ENCODE measurements around the gene PPM1N. TPM values are rescaled to one million over a fixed set of nuclear protein-coding genes. Genes with fewer than 3 reads are reported as not detected.

The PPM1N gene
- polyA plus RNA-seq, 2 of the 4 experiments (the other 2 are of a cell fraction), result 9.2 to 10.5 TPM

- FAIRE-seq (no peak), ATAC-seq (peak in 1 of 2 experiments; percentile 19; a peak in 2 of 6 replicates), DNase-seq (ENCODE audit: low read depth in 1 of 2, low spot score in 1 of 2) (peak; percentile 96 to 98)
- POLR2A ChIA-PET, result interaction anchor here (0.5 to 3.5 kb wide), 11 partner anchors 10 to 697 kb away, joined by 3 to 40 read pairs (median 8); partner anchors contain the start of genes ERCC1 and PPM1N
- Histone ChIP-seq H3K4me3 (peak within 1 kb of the TSS; percentile 58), H3K4me2 (peak within 1 kb of the TSS; percentile 96), H3K27ac (peak within 1 kb of the TSS; percentile 54 to 86), H3K9me3 (no peaks in the 10 kb centered on the region), H3K4me1 (peaks cover 24% of the 10 kb centered on the region)
- WGBS (ENCODE audit: missing lambda C conversion rate), result under 1% methylated on average over 45 of the region's 56 CpGs
- CTCF ChIA-PET, result interaction anchor here (1.0 to 33.4 kb wide), 11 partner anchors 11 to 226 kb away, joined by 3 to 1883 read pairs (median 10); partner anchors contain the start of genes ERCC1, PPP1R13L and RTN2
- peak; percentile 10 for TF ChIP-seq CHD2 (IDR thresholded peaks at IDR 0.05; ENCODE audit: low read length, partially characterized antibody)
- peak; percentile 86; the same call in 1 of the 2 replicates for TF ChIP-seq ELK1 (IDR thresholded peaks at IDR 0.05; ENCODE audit: low read depth, low read length)
- no peak for TF ChIP-seq BHLHE40 (IDR thresholded peaks at IDR 0.05; ENCODE audit: low read depth, low read length)
- no peak for TF ChIP-seq ZC3H11A (IDR thresholded peaks at IDR 0.05)
- peak; percentile 76 for TF ChIP-seq ZFP36 (IDR thresholded peaks at IDR 0.05; ENCODE audit: borderline replicate concordance, partially characterized antibody)
- no peak for TF ChIP-seq SREBF2 (IDR thresholded peaks at IDR 0.05)
- TF ChIP-seq POLR2A (IDR thresholded peaks at IDR 0.05; ENCODE audit: low read length), result peak; percentile 62
- peak; percentile 75; the same call in 1 of the 2 replicates for TF ChIP-seq GATA3 (IDR thresholded peaks at IDR 0.05; ENCODE audit: borderline replicate concordance)
- no peak for TF ChIP-seq HES2 (IDR thresholded peaks at IDR 0.05)
- TF ChIP-seq MAFK (IDR thresholded peaks at IDR 0.05; ENCODE audit: partially characterized antibody), result no peak
- no peak for TF ChIP-seq EHMT2 (IDR thresholded peaks at IDR 0.05; ENCODE audit: low read depth)
- TF ChIP-seq HOXA7 (CRISPR knock-in tag; IDR thresholded peaks at IDR 0.05), result no peak
- no peak for TF ChIP-seq TFCP2L1 (CRISPR knock-in tag; IDR thresholded peaks at IDR 0.05)
- no peak for TF ChIP-seq ESRRA (IDR thresholded peaks at IDR 0.05; ENCODE audit: borderline replicate concordance, low read length)
- 0 out of 2 replicates have a peak, but pooled peaks have one; percentile 26 for TF ChIP-seq ZSCAN20 (CRISPR knock-in tag; IDR thresholded peaks at IDR 0.05)
- 0 out of 2 replicates have a peak, but pooled peaks have one; percentile 4 for TF ChIP-seq CHD4 (IDR thresholded peaks at IDR 0.05; ENCODE audit: borderline replicate concordance)
- TF ChIP-seq, protein P1, sequence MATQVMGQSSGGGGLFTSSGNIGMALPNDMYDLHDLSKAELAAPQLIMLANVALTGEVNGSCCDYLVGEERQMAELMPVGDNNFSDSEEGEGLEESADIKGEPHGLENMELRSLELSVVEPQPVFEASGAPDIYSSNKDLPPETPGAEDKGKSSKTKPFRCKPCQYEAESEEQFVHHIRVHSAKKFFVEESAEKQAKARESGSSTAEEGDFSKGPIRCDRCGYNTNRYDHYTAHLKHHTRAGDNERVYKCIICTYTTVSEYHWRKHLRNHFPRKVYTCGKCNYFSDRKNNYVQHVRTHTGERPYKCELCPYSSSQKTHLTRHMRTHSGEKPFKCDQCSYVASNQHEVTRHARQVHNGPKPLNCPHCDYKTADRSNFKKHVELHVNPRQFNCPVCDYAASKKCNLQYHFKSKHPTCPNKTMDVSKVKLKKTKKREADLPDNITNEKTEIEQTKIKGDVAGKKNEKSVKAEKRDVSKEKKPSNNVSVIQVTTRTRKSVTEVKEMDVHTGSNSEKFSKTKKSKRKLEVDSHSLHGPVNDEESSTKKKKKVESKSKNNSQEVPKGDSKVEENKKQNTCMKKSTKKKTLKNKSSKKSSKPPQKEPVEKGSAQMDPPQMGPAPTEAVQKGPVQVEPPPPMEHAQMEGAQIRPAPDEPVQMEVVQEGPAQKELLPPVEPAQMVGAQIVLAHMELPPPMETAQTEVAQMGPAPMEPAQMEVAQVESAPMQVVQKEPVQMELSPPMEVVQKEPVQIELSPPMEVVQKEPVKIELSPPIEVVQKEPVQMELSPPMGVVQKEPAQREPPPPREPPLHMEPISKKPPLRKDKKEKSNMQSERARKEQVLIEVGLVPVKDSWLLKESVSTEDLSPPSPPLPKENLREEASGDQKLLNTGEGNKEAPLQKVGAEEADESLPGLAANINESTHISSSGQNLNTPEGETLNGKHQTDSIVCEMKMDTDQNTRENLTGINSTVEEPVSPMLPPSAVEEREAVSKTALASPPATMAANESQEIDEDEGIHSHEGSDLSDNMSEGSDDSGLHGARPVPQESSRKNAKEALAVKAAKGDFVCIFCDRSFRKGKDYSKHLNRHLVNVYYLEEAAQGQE (IDR thresholded peaks at IDR 0.05), result peak; percentile 46; the same call in 1 of the 2 replicates
- no peak; the same call in 1 of the 2 replicates for TF ChIP-seq MAZ (IDR thresholded peaks at IDR 0.05; ENCODE audit: borderline replicate concordance, low read depth, low read length)
- TF ChIP-seq FOXS1 (CRISPR knock-in tag; IDR thresholded peaks at IDR 0.05), result no peak
- TF ChIP-seq, protein P2, sequence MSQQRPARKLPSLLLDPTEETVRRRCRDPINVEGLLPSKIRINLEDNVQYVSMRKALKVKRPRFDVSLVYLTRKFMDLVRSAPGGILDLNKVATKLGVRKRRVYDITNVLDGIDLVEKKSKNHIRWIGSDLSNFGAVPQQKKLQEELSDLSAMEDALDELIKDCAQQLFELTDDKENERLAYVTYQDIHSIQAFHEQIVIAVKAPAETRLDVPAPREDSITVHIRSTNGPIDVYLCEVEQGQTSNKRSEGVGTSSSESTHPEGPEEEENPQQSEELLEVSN (IDR thresholded peaks at IDR 0.05; ENCODE audit: borderline replicate concordance, low read depth), result no peak
- TF ChIP-seq JUNB (IDR thresholded peaks at IDR 0.05), result no peak
- TF ChIP-seq PBX3 (IDR thresholded peaks at IDR 0.05), result peak; percentile 89
- TF ChIP-seq RAD21 (conservative IDR thresholded peaks at IDR 0.05 in 1 of 2, IDR thresholded peaks at IDR 0.05 in 1 of 2), result no peak
- TF ChIP-seq, protein P3, sequence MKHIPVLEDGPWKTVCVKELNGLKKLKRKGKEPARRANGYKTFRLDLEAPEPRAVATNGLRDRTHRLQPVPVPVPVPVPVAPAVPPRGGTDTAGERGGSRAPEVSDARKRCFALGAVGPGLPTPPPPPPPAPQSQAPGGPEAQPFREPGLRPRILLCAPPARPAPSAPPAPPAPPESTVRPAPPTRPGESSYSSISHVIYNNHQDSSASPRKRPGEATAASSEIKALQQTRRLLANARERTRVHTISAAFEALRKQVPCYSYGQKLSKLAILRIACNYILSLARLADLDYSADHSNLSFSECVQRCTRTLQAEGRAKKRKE (CRISPR knock-in tag; IDR thresholded peaks at IDR 0.05; ENCODE audit: low read depth), result peak; percentile 17; the same call in 1 of the 2 replicates
- TF ChIP-seq JUN (IDR thresholded peaks at IDR 0.05), result peak; percentile 42 to 49; a peak in 1 of 5 replicates
- TF ChIP-seq PHF8 (IDR thresholded peaks at IDR 0.05; ENCODE audit: borderline replicate concordance, low read depth), result no peak; the same call in 1 of the 2 replicates
- no peak for TF ChIP-seq HOXB5 (CRISPR knock-in tag; IDR thresholded peaks at IDR 0.05)
- no peak for TF ChIP-seq KDM5A (IDR thresholded peaks at IDR 0.05)
- TF ChIP-seq RCOR1 (IDR thresholded peaks at IDR 0.05; ENCODE audit: low read depth, low read length), result no peak
- no peak for TF ChIP-seq NFE2L2 (conservative IDR thresholded peaks at IDR 0.05; ENCODE audit: low read length)
- TF ChIP-seq CBX2 (IDR thresholded peaks at IDR 0.05; ENCODE audit: borderline replicate concordance, low read depth), result no peak
- peak; percentile 37; the same call in 1 of the 2 replicates for TF ChIP-seq MYC (IDR thresholded peaks at IDR 0.05; ENCODE audit: borderline replicate concordance, low read length)
- peak; percentile 15; the same call in 1 of the 2 replicates for TF ChIP-seq EHF (CRISPR knock-in tag; IDR thresholded peaks at IDR 0.05)
These were observed 30.6 kb upstream of the PPM1N start, which contains the start of gene FOSB for GRCh38 chr19:45467456-45468158. FOSB (plus strand) TSS chr19:45467996; CDS start chr19:45468587, 591 bp downstream.
